Measurements from ENCODE around the gene SH3RF3. TPM values are rescaled to one million over a fixed set of nuclear protein-coding genes. Genes with fewer than 3 reads are reported as not detected.

Gene SH3RF3
- total and polyA plus RNA-seq, 9 of the 15 experiments (the other 6 are each of a cell fraction or from before 2014, with no cell fraction given): 0.02 TPM; not detected in 8

GRCh38 chr2:109162999-109163398 is 34.0 kb downstream of the SH3RF3 start (continued):
- TF ChIP-seq ZFP91 (CRISPR knock-in tag; IDR thresholded peaks at IDR 0.05): no peak
- TF ChIP-seq ZFPM2 (CRISPR knock-in tag; IDR thresholded peaks at IDR 0.05): no peak

GRCh38 chr2:109164311-109164710 is 35.3 kb downstream of the SH3RF3 start:
- H3K27me3 ChIP-seq (ENCODE audit: control insufficient read depth in 2 of 2, insufficient read depth in 2 of 2, low read length in 2 of 2): peaks cover 2 to 19% of the 10 kb centered on the region in 2 experiments; a peak in 3 of 5 replicates
- no peak overlapping the region for H3K27ac ChIP-seq (ENCODE audit: extremely low read depth, low read depth, low read length)
- H3K9me1 ChIP-seq (ENCODE audit: control insufficient read depth, insufficient read depth, low read length): no peaks in the 10 kb centered on the region
- H3K4me3 ChIP-seq: no peak overlapping the region
- FAIRE-seq (no peak), DNase-seq (ENCODE audit: extremely low read depth in 1 of 4, low spot score in 3 of 4) (no peak), ATAC-seq (no peak)
- in situ Hi-C loops (cut with MboI): no loop called here
- no peak overlapping the region for H3K9ac ChIP-seq (ENCODE audit: insufficient read depth in 1 of 2, low read depth in 2 of 2, low read length in 2 of 2)
- TF ChIP-seq PRDM10 (IDR thresholded peaks at IDR 0.05; ENCODE audit: partially characterized antibody) (no peak), SREBF1 (IDR thresholded peaks at IDR 0.05; ENCODE audit: borderline replicate concordance, low read depth, low read length) (no peak)
- H3K4me2 ChIP-seq (ENCODE audit: insufficient read depth, low read length): no peak overlapping the region
- WGBS (ENCODE audit: insufficient coverage, low coverage, missing lambda C conversion rate): 0% methylated on average over 1 of the region's 1 CpG
- POLR2A ChIA-PET: interaction anchor here (0.7 kb wide), 2 partner anchors 138 to 368 kb away, joined by 3 to 4 read pairs; no protein-coding TSS in a partner anchor
- intact Hi-C loops (cut with micrococcal nuclease): no loop called here
- BruUV-seq (replicated peaks): no TSS peak
- no peaks in the 10 kb centered on the region for H3K4me1 ChIP-seq (replicated peaks in 1 of 2; ENCODE audit: control insufficient read depth in 2 of 2, insufficient read depth in 2 of 2, low read length in 2 of 2)
- no peaks in the 10 kb centered on the region; the same call in 1 of the 2 replicates for H4K20me1 ChIP-seq (replicated peaks; ENCODE audit: control insufficient read depth, insufficient read depth, low read length)
- no peaks in the 10 kb centered on the region for H3K9me3 ChIP-seq (replicated peaks; ENCODE audit: control insufficient read depth, insufficient read depth, low read depth, low read length)
- no peaks in the 10 kb centered on the region for H3K79me2 ChIP-seq (ENCODE audit: control insufficient read depth, insufficient read depth, low read length)
- H2AFZ ChIP-seq (ENCODE audit: low read depth, low read length): no peak overlapping the region
- CTCF ChIA-PET (ENCODE audit: low intra/inter-chr PET ratio): no interaction called here
- no peaks in the 10 kb centered on the region for H3K36me3 ChIP-seq (ENCODE audit: control insufficient read depth, insufficient read depth, low read length)
